SK-N-SH (cell line): ENCODE results near the gene TTC28. TPM values are rescaled to one million over a fixed set of nuclear protein-coding genes. Genes with fewer than 3 reads are reported as not detected.
A peak's percentile ranks its signal among the peaks of the same experiment; 100 is the strongest.

ENCODE experiments used
- CTCF ChIA-PET: fragments of 300-600, 350-600 bp; formaldehyde crosslinking; extraction: SDS; loops from one replicate; lab custom pipeline; 2021; lab: Yijun Ruan, JAX
- POLR2A ChIA-PET: fragments of 350-600 bp; sonication (Branson Sonifier 250); formaldehyde crosslinking; extraction: SDS; loops from one replicate; lab custom pipeline; 2020; ENCODE audit warnings: antibody characterized with exemption, inconsistent platforms; lab: Yijun Ruan, JAX
- DNase-seq: peaks from one replicate; pipeline ENCODE4 v3.0.0; 2012
- H2AFZ ChIP-seq: fragments of 200-600 bp; sonication (generic); 2 replicates; pipeline ENCODE4 v1.8.1; 2016; ENCODE audit warnings: antibody characterized with exemption, mild to moderate bottlenecking, low read depth
- H3F3A ChIP-seq: fragments of 200-600 bp; sonication (generic); replicated peaks from 2 replicates; pipeline ENCODE3; 2016; ENCODE audit warnings: antibody characterized with exemption, mild to moderate bottlenecking; ENCODE audit not compliant: insufficient read depth
- H3K27ac ChIP-seq, 2 experiments: fragments of 200-500 bp in 1 of 2; fragments of 200-600 bp in 1 of 2; sonication (Bioruptor generic) in 1 of 2; sonication (generic), shearing (Covaris generic) in 1 of 2; 2 replicates each; pipeline versions ENCODE4 v1.5.1 to v1.6.1; 2014 to 2016; ENCODE audit warnings: low read depth in 2 of 2, inconsistent platforms in 1 of 2, low read length in 1 of 2, mild to moderate bottlenecking in 1 of 2, mixed read lengths in 1 of 2
- H3K27me3 ChIP-seq: fragments of 200-600 bp; sonication (generic), shearing (Covaris generic); 2 replicates; pipeline ENCODE4 v1.6.1; 2016; ENCODE audit warnings: mixed run types; ENCODE audit not compliant: insufficient read depth
- H3K36me3 ChIP-seq, 2 experiments: fragments of 200-500 bp in 1 of 2; fragments of 200-600 bp in 1 of 2; sonication (Bioruptor generic) in 1 of 2; sonication (generic) in 1 of 2; replicated peaks in 1 of 2; 2 replicates each; pipeline versions ENCODE3 to v1.5.1; 2014 to 2016; ENCODE audit warnings: low read length in 1 of 2, mild to moderate bottlenecking in 1 of 2; ENCODE audit not compliant: insufficient read depth in 2 of 2, control insufficient read depth in 1 of 2
- H3K4me1 ChIP-seq, 2 experiments: fragments of 200-500 bp in 1 of 2; fragments of 200-600 bp in 1 of 2; sonication (Bioruptor generic) in 1 of 2; sonication (generic), shearing (Covaris generic) in 1 of 2; 2 replicates each; pipeline versions ENCODE4 v1.5.1 to v1.6.1; 2014 to 2016; ENCODE audit warnings: low read depth in 1 of 2, low read length in 1 of 2, mixed run types in 1 of 2; ENCODE audit not compliant: insufficient read depth in 2 of 2, control insufficient read depth in 1 of 2
- H3K4me2 ChIP-seq: fragments of 200-600 bp; sonication (generic), shearing (Covaris generic); 2 replicates; pipeline ENCODE4 v1.6.1; 2017; ENCODE audit warnings: mixed run types
- H3K4me3 ChIP-seq, 2 experiments: fragments of 200-500 bp in 1 of 2; fragments of 200-600 bp in 1 of 2; sonication (Bioruptor generic) in 1 of 2; sonication (generic), shearing (Covaris generic) in 1 of 2; 2 replicates each; pipeline versions ENCODE4 v1.5.1 to v1.8.1; 2014 to 2016; ENCODE audit warnings: low read depth in 2 of 2, inconsistent platforms in 1 of 2, low read length in 1 of 2, mild to moderate bottlenecking in 1 of 2, mixed read lengths in 1 of 2, moderate library complexity in 1 of 2
- H3K79me2 ChIP-seq: fragments of 200-600 bp; sonication (generic); 2 replicates; pipeline ENCODE4 v1.8.1; 2017; ENCODE audit warnings: mild to moderate bottlenecking; ENCODE audit not compliant: insufficient read depth
- H3K9ac ChIP-seq: fragments of 200-600 bp; sonication (generic); 2 replicates; pipeline ENCODE4 v1.6.1; 2017; ENCODE audit warnings: mixed run types
- H3K9me2 ChIP-seq: fragments of 200-600 bp; sonication (generic); 2 replicates; pipeline ENCODE4 v1.6.1; 2017; ENCODE audit warnings: mixed run types
- H3K9me3 ChIP-seq: fragments of 200-600 bp; sonication (generic); 2 replicates; pipeline ENCODE4 v1.6.1; 2017; ENCODE audit warnings: mixed run types, mild to moderate bottlenecking, moderate library complexity
- H4K20me1 ChIP-seq: fragments of 200-600 bp; sonication (generic); 2 replicates; pipeline ENCODE4 v1.6.1; 2017; ENCODE audit warnings: mild to moderate bottlenecking, mixed run types; ENCODE audit not compliant: insufficient read depth
- ELF1 ChIP-seq: IDR thresholded peaks from 2 replicates; pipeline ENCODE4 v1.4.0; 2012
- EP300 ChIP-seq, 2 experiments: IDR thresholded peaks; 2 replicates each; pipeline versions ENCODE4 v1.4.0 to v1.6.1; 2012; ENCODE audit warnings: borderline replicate concordance in 1 of 2, low read depth in 1 of 2, low read length in 1 of 2
- EZH2phosphoT487 ChIP-seq: fragments of 200-600 bp; sonication (generic); IDR thresholded peaks from 2 replicates; pipeline ENCODE4 v1.6.1; 2017; ENCODE audit warnings: low read depth, mixed run types, mild to moderate bottlenecking, antibody characterized with exemption, moderate library complexity, borderline replicate concordance
- MXI1 ChIP-seq: IDR thresholded peaks from 2 replicates; pipeline ENCODE4 v1.6.1; 2012; ENCODE audit warnings: mild to moderate bottlenecking, low read depth, low read length, improper control_type of control experiment
- RAD21 ChIP-seq: IDR thresholded peaks from 2 replicates; pipeline ENCODE4 v1.6.1; 2012; ENCODE audit warnings: mild to moderate bottlenecking, low read length
- TEAD4 ChIP-seq: IDR thresholded peaks from 2 replicates; pipeline ENCODE4 v1.4.0; 2012; ENCODE audit warnings: mild to moderate bottlenecking, borderline replicate concordance; ENCODE audit not compliant: insufficient read depth
- WGBS: methylation state at CpG from one replicate; pipeline ENCODE4 v1.1.6; 2017; ENCODE audit warnings: low lambda C conversion rate; 5-methylcytosine and 5-hydroxymethylcytosine counted together
- polyA plus RNA-seq, 3 experiments: library from polyadenylated mRNA; depleted of rRNA; stranded (reverse); fragments of >200 nt; gene quantifications; 2 replicates each; pipeline ENCODE4 v1.2.3, GENCODE V29; 2012
- TF ChIP-seq, protein P1 (sequence below): IDR thresholded peaks from 2 replicates; pipeline ENCODE4 v1.6.1; 2012; ENCODE audit warnings: mild to moderate bottlenecking, low read depth, low read length, moderate library complexity

Gene TTC28
- polyA plus RNA-seq, 1 of the 3 experiments (the other 2 are of a cell fraction) = 5.9 TPM

DNA sequence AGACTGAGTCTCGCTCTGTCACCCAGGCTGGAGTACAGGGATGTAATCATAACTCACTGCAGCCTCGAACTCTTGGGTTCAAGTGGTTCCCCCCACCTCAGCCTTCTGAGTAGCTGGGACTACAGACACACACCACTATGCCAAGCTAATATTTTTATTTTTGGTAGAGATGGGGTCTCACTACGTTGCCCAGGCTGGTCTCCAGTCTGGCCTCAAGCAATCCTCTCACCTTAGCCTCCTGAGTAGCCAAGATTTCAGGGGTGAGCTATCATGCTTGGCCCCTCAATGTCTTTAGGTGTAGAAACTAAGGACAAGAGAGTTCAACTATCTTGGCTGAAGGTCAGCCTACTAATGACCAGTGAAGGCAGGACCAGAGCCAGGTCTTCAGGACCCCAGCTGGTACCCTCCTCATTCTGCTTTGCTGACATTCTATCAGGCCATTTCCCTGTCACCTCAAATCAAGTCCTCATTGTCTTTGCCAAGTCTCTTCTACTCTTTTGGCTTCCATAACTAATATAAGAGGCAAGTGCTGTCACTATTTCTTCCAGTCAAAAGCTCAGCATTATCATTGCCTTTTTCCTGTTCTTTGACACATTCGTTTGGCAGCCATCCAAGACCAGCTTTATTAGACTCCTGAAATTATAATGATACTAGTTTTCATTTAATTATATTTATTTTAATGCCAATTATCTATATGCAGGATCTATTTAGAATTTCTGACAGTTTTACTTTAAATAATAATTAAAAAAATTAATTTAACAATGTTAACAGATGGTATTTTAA, 496.4 kb downstream of the TTC28 start:
- Histone ChIP-seq H3K9ac (no peak overlapping the region), H3K79me2 (no peaks in the 10 kb centered on the region), H3K4me1 (peaks cover 15% of the 10 kb centered on the region in 2 experiments; a peak in 3 of 4 replicates), H3F3A (peaks cover 3% of the 10 kb centered on the region), H3K36me3 (no peaks in the 10 kb centered on the region), H3K9me2 (no peaks in the 10 kb centered on the region), H3K27me3 (no peaks in the 10 kb centered on the region), H4K20me1 (no peaks in the 10 kb centered on the region), H3K27ac (no peak overlapping the region), H3K9me3 (no peaks in the 10 kb centered on the region), H3K4me3 (no peak overlapping the region), H3K4me2 (no peak overlapping the region), H2AFZ (no peak overlapping the region)
- 90% methylated on average over 4 of the region's 4 CpGs for WGBS
- no peak for DNase-seq
- TF ChIP-seq RAD21 = no peak
- TF ChIP-seq TEAD4 = no peak
- POLR2A ChIA-PET = no interaction called here
- CTCF ChIA-PET = interaction anchor here (0.7 to 2.9 kb wide), 2 partner anchors 70 to 163 kb away, joined by 3 to 11 read pairs; no protein-coding TSS in a partner anchor

DNA sequence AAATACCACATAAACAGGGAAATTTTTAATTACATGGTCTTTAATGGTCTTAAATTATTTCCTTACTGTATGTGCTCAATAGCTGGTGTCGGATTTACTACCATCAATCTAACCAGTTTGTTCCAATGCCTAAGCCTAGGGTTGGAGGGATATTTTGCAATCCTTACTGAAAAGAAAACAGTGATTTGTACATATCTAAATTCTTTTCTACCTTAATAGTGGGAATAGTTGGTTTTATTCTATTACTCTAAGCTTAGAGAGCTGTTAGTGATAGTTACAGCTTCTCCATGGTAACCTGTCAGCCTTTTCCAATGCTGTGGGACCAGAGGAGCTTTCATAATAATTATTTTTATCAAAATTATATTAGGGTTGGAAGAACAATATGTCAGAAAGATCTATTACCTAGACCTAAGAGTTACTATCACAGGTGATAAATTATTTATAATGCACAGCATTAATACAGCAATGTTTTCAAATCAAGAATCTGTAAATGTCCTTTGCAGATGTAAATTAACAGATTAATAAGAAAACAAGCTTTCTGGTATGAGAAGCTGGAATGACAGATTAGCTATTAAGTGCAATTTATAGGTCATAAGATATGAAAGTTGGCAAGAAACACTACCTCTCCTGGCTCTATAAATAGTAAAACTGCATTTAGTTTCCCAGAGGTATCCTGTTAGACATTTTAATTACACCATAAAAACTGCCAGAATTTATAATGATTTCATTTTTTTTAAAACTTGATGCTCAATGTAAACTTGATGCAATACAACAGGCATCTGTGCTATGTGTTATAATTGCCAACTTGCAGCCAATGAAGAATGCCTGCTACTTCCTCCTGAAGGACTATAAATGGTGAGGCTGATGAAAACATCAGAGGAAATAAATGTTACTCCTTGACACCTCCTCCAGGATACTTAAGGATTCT, 498.6 kb downstream of the TTC28 start:
- no peaks in the 10 kb centered on the region for H3K27me3 ChIP-seq
- H3K9me2 ChIP-seq = no peaks in the 10 kb centered on the region
- peaks cover 4 to 15% of the 10 kb centered on the region in 2 experiments; a peak in 3 of 4 replicates for H3K4me1 ChIP-seq
- TF ChIP-seq EZH2phosphoT487 (no peak), EP300 (IDR thresholded peaks at IDR 0.05; ENCODE audit: borderline replicate concordance in 1 of 2, low read depth in 1 of 2, low read length in 1 of 2) (peak in 1 of 2 experiments; percentile 54; a peak in 1 of 4 replicates), ELF1 (no peak)
- no peaks in the 10 kb centered on the region for H3F3A ChIP-seq
- no peak overlapping the region for H3K4me2 ChIP-seq
- CTCF ChIA-PET = interaction anchor here (0.7 to 1.5 kb wide), 4 partner anchors 8 to 129 kb away, joined by 3 read pairs; no protein-coding TSS in a partner anchor
- no peak for DNase-seq
- no peak overlapping the region for H3K9ac ChIP-seq
- H2AFZ ChIP-seq = no peak overlapping the region
- no peaks in the 10 kb centered on the region for H3K79me2 ChIP-seq
- H4K20me1 ChIP-seq = no peaks in the 10 kb centered on the region
- no peak overlapping the region for H3K4me3 ChIP-seq
- 100% methylated on average over 1 of the region's 1 CpG for WGBS
- peak overlapping the region in 1 of 2 experiments; percentile 16; a peak in 1 of 4 replicates for H3K27ac ChIP-seq
- no peaks in the 10 kb centered on the region for H3K9me3 ChIP-seq
- no peaks in the 10 kb centered on the region for H3K36me3 ChIP-seq
- POLR2A ChIA-PET = no interaction called here

DNA sequence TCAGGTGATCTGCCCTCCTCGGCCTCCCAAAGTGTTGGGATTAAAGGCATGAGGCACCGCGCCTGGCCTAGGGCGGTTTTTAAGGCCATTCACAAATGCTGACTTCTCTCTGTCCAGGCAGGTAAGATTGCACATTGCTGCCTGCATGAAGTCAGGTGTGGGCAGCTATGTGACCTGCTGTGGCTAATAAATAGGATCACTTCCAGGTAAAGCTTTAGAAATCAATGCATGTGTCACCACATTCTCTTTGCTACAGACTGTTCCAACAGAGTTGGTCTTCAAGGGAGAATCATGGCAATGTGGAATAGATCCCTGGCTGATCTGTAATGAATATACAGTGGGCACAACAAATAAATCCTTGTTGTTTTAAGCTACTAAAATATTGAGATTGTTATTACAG, 500.2 kb downstream of the TTC28 start:
- 97% methylated on average over 4 of the region's 4 CpGs for WGBS
- CTCF ChIA-PET = interaction anchor here (1.1 kb wide), 1 partner anchor 37 kb away, joined by 3 read pairs; no protein-coding TSS in a partner anchor
- POLR2A ChIA-PET = no interaction called here
- Histone ChIP-seq H3K79me2 (no peaks in the 10 kb centered on the region), H3K4me2 (no peak overlapping the region), H3K27me3 (no peaks in the 10 kb centered on the region), H2AFZ (no peak overlapping the region), H4K20me1 (no peaks in the 10 kb centered on the region), H3K4me1 (peaks cover 4 to 15% of the 10 kb centered on the region in 2 experiments; a peak in 3 of 4 replicates), H3K4me3 (no peak overlapping the region), H3K36me3 (no peaks in the 10 kb centered on the region), H3K9me2 (no peaks in the 10 kb centered on the region), H3K9ac (no peak overlapping the region), H3F3A (no peaks in the 10 kb centered on the region), H3K27ac (no peak overlapping the region), H3K9me3 (no peaks in the 10 kb centered on the region)
- TF ChIP-seq, protein P1, sequence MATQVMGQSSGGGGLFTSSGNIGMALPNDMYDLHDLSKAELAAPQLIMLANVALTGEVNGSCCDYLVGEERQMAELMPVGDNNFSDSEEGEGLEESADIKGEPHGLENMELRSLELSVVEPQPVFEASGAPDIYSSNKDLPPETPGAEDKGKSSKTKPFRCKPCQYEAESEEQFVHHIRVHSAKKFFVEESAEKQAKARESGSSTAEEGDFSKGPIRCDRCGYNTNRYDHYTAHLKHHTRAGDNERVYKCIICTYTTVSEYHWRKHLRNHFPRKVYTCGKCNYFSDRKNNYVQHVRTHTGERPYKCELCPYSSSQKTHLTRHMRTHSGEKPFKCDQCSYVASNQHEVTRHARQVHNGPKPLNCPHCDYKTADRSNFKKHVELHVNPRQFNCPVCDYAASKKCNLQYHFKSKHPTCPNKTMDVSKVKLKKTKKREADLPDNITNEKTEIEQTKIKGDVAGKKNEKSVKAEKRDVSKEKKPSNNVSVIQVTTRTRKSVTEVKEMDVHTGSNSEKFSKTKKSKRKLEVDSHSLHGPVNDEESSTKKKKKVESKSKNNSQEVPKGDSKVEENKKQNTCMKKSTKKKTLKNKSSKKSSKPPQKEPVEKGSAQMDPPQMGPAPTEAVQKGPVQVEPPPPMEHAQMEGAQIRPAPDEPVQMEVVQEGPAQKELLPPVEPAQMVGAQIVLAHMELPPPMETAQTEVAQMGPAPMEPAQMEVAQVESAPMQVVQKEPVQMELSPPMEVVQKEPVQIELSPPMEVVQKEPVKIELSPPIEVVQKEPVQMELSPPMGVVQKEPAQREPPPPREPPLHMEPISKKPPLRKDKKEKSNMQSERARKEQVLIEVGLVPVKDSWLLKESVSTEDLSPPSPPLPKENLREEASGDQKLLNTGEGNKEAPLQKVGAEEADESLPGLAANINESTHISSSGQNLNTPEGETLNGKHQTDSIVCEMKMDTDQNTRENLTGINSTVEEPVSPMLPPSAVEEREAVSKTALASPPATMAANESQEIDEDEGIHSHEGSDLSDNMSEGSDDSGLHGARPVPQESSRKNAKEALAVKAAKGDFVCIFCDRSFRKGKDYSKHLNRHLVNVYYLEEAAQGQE = no peak
- TF ChIP-seq RAD21 = no peak
- TF ChIP-seq MXI1 = no peak
- no peak for DNase-seq
